ENCODE data around the gene PXT1. TPM values are rescaled to one million over a fixed set of nuclear protein-coding genes. Genes with fewer than 3 reads are reported as not detected.
"Not testable (repeated sequence)": the region's sequence is repeated elsewhere in the genome, so short reads cannot be mapped to it uniquely, and the experiment has no call there.

The PXT1 gene
- total RNA-seq, 1 donor = not detected

DNA sequence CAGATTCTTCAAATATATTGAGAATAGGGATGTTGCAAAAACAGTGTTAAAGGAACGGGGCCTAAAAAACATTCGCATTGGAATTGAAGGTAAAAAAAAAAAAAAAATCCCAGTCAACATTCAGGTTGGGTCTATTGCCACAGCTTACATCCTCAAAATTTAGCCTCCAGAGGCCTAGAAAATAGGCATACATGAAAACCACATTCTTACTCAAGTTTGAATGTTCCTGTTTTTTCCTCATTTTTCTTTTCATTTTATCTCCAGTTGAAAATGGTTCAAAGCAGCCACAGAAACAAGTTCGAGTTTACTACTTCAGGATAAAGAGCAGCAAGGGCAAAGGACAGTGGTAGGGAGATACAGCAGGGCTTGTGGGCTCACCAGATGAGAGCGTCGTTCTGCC, 42.1 kb upstream of the PXT1 start:
- no peak for DNase-seq (ENCODE audit: low read depth)
- H3K4me3 ChIP-seq (ENCODE audit: low read depth, low read length) = no peak overlapping the region
- TF ChIP-seq, protein P1, sequence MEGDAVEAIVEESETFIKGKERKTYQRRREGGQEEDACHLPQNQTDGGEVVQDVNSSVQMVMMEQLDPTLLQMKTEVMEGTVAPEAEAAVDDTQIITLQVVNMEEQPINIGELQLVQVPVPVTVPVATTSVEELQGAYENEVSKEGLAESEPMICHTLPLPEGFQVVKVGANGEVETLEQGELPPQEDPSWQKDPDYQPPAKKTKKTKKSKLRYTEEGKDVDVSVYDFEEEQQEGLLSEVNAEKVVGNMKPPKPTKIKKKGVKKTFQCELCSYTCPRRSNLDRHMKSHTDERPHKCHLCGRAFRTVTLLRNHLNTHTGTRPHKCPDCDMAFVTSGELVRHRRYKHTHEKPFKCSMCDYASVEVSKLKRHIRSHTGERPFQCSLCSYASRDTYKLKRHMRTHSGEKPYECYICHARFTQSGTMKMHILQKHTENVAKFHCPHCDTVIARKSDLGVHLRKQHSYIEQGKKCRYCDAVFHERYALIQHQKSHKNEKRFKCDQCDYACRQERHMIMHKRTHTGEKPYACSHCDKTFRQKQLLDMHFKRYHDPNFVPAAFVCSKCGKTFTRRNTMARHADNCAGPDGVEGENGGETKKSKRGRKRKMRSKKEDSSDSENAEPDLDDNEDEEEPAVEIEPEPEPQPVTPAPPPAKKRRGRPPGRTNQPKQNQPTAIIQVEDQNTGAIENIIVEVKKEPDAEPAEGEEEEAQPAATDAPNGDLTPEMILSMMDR (IDR thresholded peaks at IDR 0.05; ENCODE audit: insufficient read depth, low read length) = no peak

DNA sequence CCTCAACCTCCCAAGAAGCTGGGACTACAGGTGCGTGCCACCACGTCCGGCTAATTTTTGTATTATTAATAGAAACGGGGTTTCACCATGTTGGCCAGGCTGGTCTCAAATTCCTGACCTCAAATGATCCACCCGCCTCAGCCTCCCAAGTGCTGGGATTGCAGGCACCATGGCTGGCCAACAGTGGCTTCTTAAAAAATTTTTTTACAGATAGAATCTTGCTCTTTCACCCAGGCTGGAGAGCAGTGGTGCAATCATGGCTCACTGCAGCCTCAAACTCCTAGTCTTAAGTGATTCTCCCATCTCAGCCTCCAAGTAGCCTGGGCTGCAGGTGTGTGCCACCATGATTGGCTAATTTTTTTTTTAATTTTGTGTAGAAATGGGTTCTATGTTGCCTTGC, 40.7 kb upstream of the PXT1 start:
- DNase-seq (ENCODE audit: low read depth) = not testable (repeated sequence)

DNA sequence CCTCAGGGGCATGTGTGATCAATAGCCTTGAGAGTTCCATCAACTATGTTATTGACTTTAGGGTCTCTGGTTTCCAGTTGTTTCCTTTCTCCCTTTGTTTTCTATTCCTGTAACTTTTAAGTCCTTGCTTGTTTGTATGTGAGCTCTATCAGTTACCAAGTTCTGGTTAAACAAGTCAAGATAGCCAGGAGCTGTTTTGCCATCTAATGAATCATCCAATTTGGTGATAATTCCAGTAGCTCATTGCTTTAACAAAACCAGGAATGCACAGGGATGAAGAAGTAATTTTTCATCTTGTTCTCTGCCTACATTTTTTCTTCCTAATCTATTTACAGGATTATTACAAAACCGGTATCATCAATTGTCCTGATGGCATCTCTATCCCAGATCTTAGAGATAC, 36.6 kb upstream of the PXT1 start:
- H3K4me3 ChIP-seq (ENCODE audit: low read depth, low read length) = no peak overlapping the region
- DNase-seq (ENCODE audit: low read depth) = no peak
- TF ChIP-seq, protein P1 (IDR thresholded peaks at IDR 0.05; ENCODE audit: insufficient read depth, low read length) = no peak

More for the DNA sequence above, 40.7 kb upstream of the PXT1 start:
- not testable (repeated sequence) for H3K4me3 ChIP-seq (ENCODE audit: low read depth, low read length)

DNA sequence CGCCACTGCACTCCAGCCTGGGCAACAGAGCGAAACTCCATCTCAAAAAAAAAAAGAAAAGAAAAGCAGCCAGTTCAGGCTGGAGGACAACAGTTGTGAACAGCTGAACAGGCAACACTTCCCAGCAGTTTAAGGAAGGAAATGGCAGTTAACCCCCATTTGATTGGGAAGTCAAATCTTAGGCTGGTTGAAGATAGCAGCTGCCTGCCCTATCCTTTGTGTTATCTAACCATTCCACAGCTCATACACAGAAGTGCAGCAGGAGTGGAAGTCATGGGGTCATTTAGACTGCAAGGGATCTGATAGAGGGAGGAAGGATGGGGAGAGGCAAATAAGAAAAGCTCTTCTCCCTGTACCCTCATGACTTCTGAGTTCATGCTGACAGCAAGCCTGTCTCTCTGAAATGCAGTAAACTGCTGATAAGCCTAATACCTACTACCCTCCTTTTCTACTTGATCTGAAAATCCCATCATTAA, 35.4 kb upstream of the PXT1 start:
- TF ChIP-seq, protein P1 (IDR thresholded peaks at IDR 0.05; ENCODE audit: insufficient read depth, low read length) = no peak
- no peak overlapping the region for H3K4me3 ChIP-seq (ENCODE audit: low read depth, low read length)
- DNase-seq (ENCODE audit: low read depth) = no peak

DNA sequence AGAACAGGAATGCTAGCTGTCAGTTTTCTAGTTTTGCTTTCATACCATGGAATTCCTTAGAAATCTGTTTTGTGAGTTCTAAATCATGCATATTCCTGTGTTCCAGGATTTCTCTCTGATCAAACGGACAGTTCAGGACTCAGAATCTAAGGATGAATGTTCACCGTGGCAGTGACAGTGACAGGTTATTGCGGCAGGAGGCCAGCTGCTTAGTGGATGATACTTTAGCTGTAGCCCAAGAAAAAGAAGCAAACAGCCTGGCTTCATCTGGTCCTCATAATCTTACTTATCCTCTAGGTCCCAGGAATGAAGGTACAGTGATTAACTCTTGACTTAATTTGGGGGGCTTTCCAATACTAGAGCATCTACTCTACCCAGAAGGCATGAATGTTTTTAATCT, 27.3 kb upstream of the PXT1 start:
- DNase-seq (ENCODE audit: low read depth) = no peak
- TF ChIP-seq, protein P1 (IDR thresholded peaks at IDR 0.05; ENCODE audit: insufficient read depth, low read length) = no peak

GRCh38 chr6:36469148-36469661, 26.6 kb upstream of the PXT1 start:
- no peak overlapping the region for H3K4me3 ChIP-seq (ENCODE audit: low read depth, low read length)
- TF ChIP-seq, protein P1 (IDR thresholded peaks at IDR 0.05; ENCODE audit: insufficient read depth, low read length) = no peak

More for the DNA sequence above, 27.3 kb upstream of the PXT1 start:
- H3K4me3 ChIP-seq (ENCODE audit: low read depth, low read length) = no peak overlapping the region

GRCh38 chr6:36467625-36468024, 25.0 kb upstream of the PXT1 start:
- DNase-seq (ENCODE audit: low read depth) = no peak
- TF ChIP-seq, protein P1 (IDR thresholded peaks at IDR 0.05; ENCODE audit: insufficient read depth, low read length) = no peak
- no peak overlapping the region for H3K4me3 ChIP-seq (ENCODE audit: low read depth, low read length)

More at GRCh38 chr6:36469148-36469661, 26.6 kb upstream of the PXT1 start:
- DNase-seq (ENCODE audit: low read depth) = no peak

Measured in fibroblast of the aortic adventitia (primary cell).